ENCODE data around the gene SNW1. TPM values are rescaled to one million over a fixed set of nuclear protein-coding genes. Genes with fewer than 3 reads are reported as not detected.
"Not testable (repeated sequence)": the region's sequence is repeated elsewhere in the genome, so short reads cannot be mapped to it uniquely, and the experiment has no call there.

Gene SNW1
- total RNA-seq, 1 experiment from 2014 or later = 67.0 TPM

- no peaks in the 10 kb centered on the region for H3K4me1 ChIP-seq (ENCODE audit: control insufficient read depth, insufficient read depth, low read length)
- ATAC-seq (no peak), DNase-seq (ENCODE audit: low read depth, low spot score) (no peak)
- ChIA-PET POLR2A (no interaction called here), CTCF (no interaction called here)
- intact Hi-C loops (cut with micrococcal nuclease; ENCODE audit: unreplicated experiment) (no loop called here), in situ Hi-C loops (cut with HindIII; ENCODE audit: low pct_unique_long_range_greater_than_20kb, low sequenced_read_pairs) (no loop called here)
- H3K9me3 ChIP-seq (ENCODE audit: control insufficient read depth, insufficient read depth, low read depth, low read length) = no peaks in the 10 kb centered on the region
- no TSS peak for BruUV-seq (replicated peaks)
- H3K36me3 ChIP-seq (ENCODE audit: control insufficient read depth, insufficient read depth, low read length) = no peaks in the 10 kb centered on the region
- H3K27me3 ChIP-seq (ENCODE audit: control insufficient read depth, insufficient read depth, low read length) = no peaks in the 10 kb centered on the region
- TF ChIP-seq TCF7L2 (IDR thresholded peaks at IDR 0.05; ENCODE audit: low read depth, low read length) = no peak
- TF ChIP-seq REST (IDR thresholded peaks at IDR 0.05; ENCODE audit: insufficient read depth in 1 of 2, low read depth in 2 of 2, low read length in 1 of 2) = no peak
- TF ChIP-seq SIN3A (IDR thresholded peaks at IDR 0.05; ENCODE audit: borderline replicate concordance, insufficient read depth, low read depth, low read length) = no peak
- no peak overlapping the region for H3K27ac ChIP-seq (ENCODE audit: low read length)
- H3K4me3 ChIP-seq (ENCODE audit: low read depth in 2 of 2, low read length in 2 of 2) = no peak overlapping the region
Measured at GRCh38 chr14:77786148-77786547, 25.2 kb upstream of the SNW1 start.

DNA sequence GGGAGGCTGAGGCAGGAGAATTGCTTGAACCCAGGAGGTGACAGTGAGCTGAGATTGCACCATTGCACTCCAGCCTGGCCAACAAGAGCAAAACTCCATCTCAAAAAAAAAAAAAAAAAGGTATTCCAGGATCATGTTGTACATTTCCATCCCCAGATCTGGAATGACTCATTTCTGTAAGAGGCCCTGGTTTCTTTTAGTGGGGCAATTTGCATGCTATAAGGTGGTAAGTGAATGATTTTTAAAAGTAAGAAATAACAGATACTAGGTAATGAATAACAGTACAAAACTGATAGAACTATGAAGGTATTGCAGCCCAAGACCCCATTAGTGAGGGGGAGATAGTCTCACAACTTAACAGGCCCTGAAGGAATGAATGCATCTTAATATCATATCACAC lies 21.2 kb upstream of the SNW1 start:
- no TSS peak for BruUV-seq (replicated peaks)
- CTCF ChIA-PET = no interaction called here
- no peak for ATAC-seq
- TF ChIP-seq REST (IDR thresholded peaks at IDR 0.05; ENCODE audit: insufficient read depth in 1 of 2, low read depth in 2 of 2, low read length in 1 of 2) (no peak), TCF7L2 (IDR thresholded peaks at IDR 0.05; ENCODE audit: low read depth, low read length) (no peak), SIN3A (IDR thresholded peaks at IDR 0.05; ENCODE audit: borderline replicate concordance, insufficient read depth, low read depth, low read length) (no peak), CTCF (IDR thresholded peaks at IDR 0.05) (no peak), POLR2AphosphoS5 (IDR thresholded peaks at IDR 0.05; ENCODE audit: low read depth, low read length) (no peak)
- DNase-seq (ENCODE audit: low read depth, low spot score) = no peak
- Histone ChIP-seq H3K27me3 (ENCODE audit: control insufficient read depth, insufficient read depth, low read length) (no peaks in the 10 kb centered on the region), H3K36me3 (ENCODE audit: control insufficient read depth, insufficient read depth, low read length) (no peaks in the 10 kb centered on the region), H3K4me1 (ENCODE audit: control insufficient read depth, insufficient read depth, low read length) (no peaks in the 10 kb centered on the region), H3K4me3 (ENCODE audit: low read depth in 2 of 2, low read length in 2 of 2) (no peak overlapping the region), H3K27ac (ENCODE audit: low read length) (no peak overlapping the region), H3K9me3 (ENCODE audit: control insufficient read depth, insufficient read depth, low read depth, low read length) (no peaks in the 10 kb centered on the region)
- intact Hi-C loops (cut with micrococcal nuclease; ENCODE audit: unreplicated experiment) = no loop called here
- in situ Hi-C loops (cut with HindIII; ENCODE audit: low pct_unique_long_range_greater_than_20kb, low sequenced_read_pairs) = no loop called here
- POLR2A ChIA-PET = interaction anchor here (0.7 kb wide), 1 partner anchor 16 kb away, joined by 9 read pairs; no protein-coding TSS in a partner anchor

DNA sequence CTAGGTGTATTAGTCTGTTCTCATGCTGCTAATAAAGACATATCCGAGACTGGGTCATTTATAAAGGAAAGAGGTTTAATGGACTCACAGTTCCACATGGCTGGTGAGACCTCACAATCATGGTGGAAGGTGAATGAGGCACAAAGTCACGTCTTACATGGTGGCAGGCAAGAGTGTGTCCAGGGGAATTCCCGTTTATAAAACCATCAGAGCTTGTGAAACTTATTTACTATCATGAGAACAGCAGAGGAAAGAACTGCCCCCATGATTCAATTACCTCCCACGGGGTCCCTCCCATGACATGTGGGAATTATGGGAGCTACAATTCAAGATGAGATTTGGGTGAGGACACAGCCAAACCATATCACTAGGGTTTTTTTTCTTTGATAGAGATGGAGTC lies 13.0 kb upstream of the SNW1 start:
- H3K27ac ChIP-seq (ENCODE audit: low read length); H3K27me3 ChIP-seq (ENCODE audit: control insufficient read depth, insufficient read depth, low read length); CTCF ChIA-PET; H3K9me3 ChIP-seq (ENCODE audit: control insufficient read depth, insufficient read depth, low read depth, low read length); POLR2A ChIA-PET; in situ Hi-C loops (cut with HindIII; ENCODE audit: low pct_unique_long_range_greater_than_20kb, low sequenced_read_pairs); intact Hi-C loops (cut with micrococcal nuclease; ENCODE audit: unreplicated experiment); H3K36me3 ChIP-seq (ENCODE audit: control insufficient read depth, insufficient read depth, low read length); H3K4me1 ChIP-seq (ENCODE audit: control insufficient read depth, insufficient read depth, low read length); H3K4me3 ChIP-seq (ENCODE audit: low read depth in 2 of 2, low read length in 2 of 2); ATAC-seq; DNase-seq (ENCODE audit: low read depth, low spot score); BruUV-seq (replicated peaks): not testable (repeated sequence)

DNA sequence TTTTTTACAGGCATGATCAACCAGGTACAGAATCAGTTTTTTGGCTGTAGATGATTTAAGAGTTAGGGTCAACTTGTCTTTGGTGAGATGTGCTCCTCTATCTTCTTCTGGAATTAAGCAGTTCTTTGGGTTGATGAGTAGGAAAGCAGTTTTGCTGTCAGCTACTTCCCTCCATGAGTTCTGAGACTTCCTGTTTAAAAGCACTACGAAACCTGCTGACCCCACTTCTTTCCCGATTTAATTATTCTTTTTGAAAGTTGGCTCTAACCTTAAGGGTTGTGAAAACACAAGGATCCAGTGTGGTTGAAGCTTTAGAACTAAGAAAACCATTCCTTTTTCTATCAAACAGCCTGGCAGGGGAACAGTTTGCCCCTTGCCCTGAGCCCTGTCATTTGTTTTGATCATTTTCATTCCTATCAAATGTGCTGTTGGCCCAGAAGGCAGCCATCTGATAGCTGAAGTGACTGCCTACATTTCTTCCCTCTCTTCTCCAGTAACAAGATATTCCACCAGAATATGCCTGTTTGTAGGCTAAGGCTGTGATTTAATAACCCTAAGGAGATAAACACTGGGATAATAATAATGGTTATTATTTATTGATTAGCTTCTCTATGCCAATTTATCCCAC lies 7.6 kb upstream of the SNW1 start:
- H3K27me3 ChIP-seq (ENCODE audit: control insufficient read depth, insufficient read depth, low read length); H3K9me3 ChIP-seq (ENCODE audit: control insufficient read depth, insufficient read depth, low read depth, low read length); ATAC-seq; in situ Hi-C loops (cut with HindIII; ENCODE audit: low pct_unique_long_range_greater_than_20kb, low sequenced_read_pairs); DNase-seq (ENCODE audit: low read depth, low spot score); H3K36me3 ChIP-seq (ENCODE audit: control insufficient read depth, insufficient read depth, low read length); intact Hi-C loops (cut with micrococcal nuclease; ENCODE audit: unreplicated experiment); BruUV-seq (replicated peaks); POLR2A ChIA-PET; H3K4me1 ChIP-seq (ENCODE audit: control insufficient read depth, insufficient read depth, low read length); H3K27ac ChIP-seq (ENCODE audit: low read length); CTCF ChIA-PET; H3K4me3 ChIP-seq (ENCODE audit: low read depth in 2 of 2, low read length in 2 of 2): not testable (repeated sequence)

Data from Panc1 (cell line).